Stimulated activated CD8-positive, alpha-beta memory T cell treated with anti-CD3 and anti-CD28 coated beads, Interleukin-15, amount 100 ng/mL, for 1 hour (primary cell): Measurements from ENCODE around the gene GNG4.
A peak's percentile ranks its signal among the peaks of the same experiment; 100 is the strongest.
"Not testable (repeated sequence)": the region's sequence is repeated elsewhere in the genome, so short reads cannot be mapped to it uniquely, and the experiment has no call there.

ENCODE experiments used
- DNase-seq: peaks from one replicate; pipeline ENCODE4 v3.0.0-alpha.2; 2020; ENCODE audit warnings: low read depth

The GNG4 gene

GRCh38 chr1:235650341-235651169 lies 971 bp upstream of the GNG4 start:
- DNase-seq = no peak

GRCh38 chr1:235648954-235649367 lies 623 bp downstream of the GNG4 start:
- peak; percentile 30 for DNase-seq

GRCh38 chr1:235648407-235648907 lies 1.1 kb downstream of the GNG4 start:
- no peak for DNase-seq

- not testable (repeated sequence) for DNase-seq
Measured at GRCh38 chr1:235647537-235647936, 2.0 kb downstream of the GNG4 start.

- DNase-seq = no peak
Measured at GRCh38 chr1:235646463-235646862, 3.1 kb downstream of the GNG4 start.

GRCh38 chr1:235644693-235645305 lies 4.8 kb downstream of the GNG4 start:
- no peak for DNase-seq

GRCh38 chr1:235643837-235644692 lies 5.5 kb downstream of the GNG4 start:
- no peak for DNase-seq

- DNase-seq = no peak
Measured at GRCh38 chr1:235642943-235643371, 6.6 kb downstream of the GNG4 start.

- peak; percentile 23 for DNase-seq
Measured at GRCh38 chr1:235642011-235642942, 7.3 kb downstream of the GNG4 start.

GRCh38 chr1:235640580-235640979 lies 9.0 kb downstream of the GNG4 start:
- no peak for DNase-seq

GRCh38 chr1:235639226-235640205 lies 10.1 kb downstream of the GNG4 start:
- no peak for DNase-seq

- DNase-seq = not testable (repeated sequence)
Measured at GRCh38 chr1:235638612-235639011, 11.0 kb downstream of the GNG4 start.

GRCh38 chr1:235637756-235638534 lies 11.6 kb downstream of the GNG4 start:
- no peak for DNase-seq

GRCh38 chr1:235635938-235636662 lies 13.5 kb downstream of the GNG4 start:
- no peak for DNase-seq

- no peak for DNase-seq
Measured at GRCh38 chr1:235632506-235633401, 16.8 kb downstream of the GNG4 start.

- DNase-seq = no peak
Measured at GRCh38 chr1:235631816-235632215, 17.8 kb downstream of the GNG4 start.

- DNase-seq = no peak
Measured at GRCh38 chr1:235628316-235629005, 21.1 kb downstream of the GNG4 start.
